HG03457 (cell line): ENCODE measurements around the gene SOCS2.
"Not testable (repeated sequence)": the region's sequence is repeated elsewhere in the genome, so short reads cannot be mapped to it uniquely, and the experiment has no call there.

ENCODE experiments used
- ATAC-seq: cut with Tn5 transposase; IDR thresholded peaks from one replicate; pipeline ENCODE4 v1.9.1; 2021; ENCODE audit warnings: moderate number of reproducible peaks; ENCODE audit not compliant: unreplicated experiment

The SOCS2 gene

GRCh38 chr12:93592641-93593406 is 20.3 kb downstream of the SOCS2 start:
- ATAC-seq = no peak

- no peak for ATAC-seq
These were observed 21.4 kb downstream of the SOCS2 start for GRCh38 chr12:93593843-93594242.

- ATAC-seq = no peak
These were observed 22.4 kb downstream of the SOCS2 start for GRCh38 chr12:93594766-93595311.

- no peak for ATAC-seq
These were observed 22.9 kb downstream of the SOCS2 start for GRCh38 chr12:93595351-93595750.

GRCh38 chr12:93597608-93598007 is 25.1 kb downstream of the SOCS2 start:
- ATAC-seq = no peak

- no peak for ATAC-seq
These were observed 26.7 kb downstream of the SOCS2 start for GRCh38 chr12:93599192-93599591.

GRCh38 chr12:93601591-93601990 is 29.1 kb downstream of the SOCS2 start:
- ATAC-seq = no peak

- no peak for ATAC-seq
These were observed 30.6 kb downstream of the SOCS2 start for GRCh38 chr12:93602897-93603668.

GRCh38 chr12:93603762-93604161 is 31.3 kb downstream of the SOCS2 start:
- ATAC-seq = no peak

GRCh38 chr12:93608313-93608712 is 35.8 kb downstream of the SOCS2 start:
- ATAC-seq = no peak

GRCh38 chr12:93609281-93610192 is 37.1 kb downstream of the SOCS2 start:
- no peak for ATAC-seq

GRCh38 chr12:93612776-93613175 is 40.3 kb downstream of the SOCS2 start:
- no peak for ATAC-seq

- ATAC-seq = no peak
These were observed 42.6 kb downstream of the SOCS2 start for GRCh38 chr12:93614917-93615596.

- ATAC-seq = no peak
These were observed 44.2 kb downstream of the SOCS2 start for GRCh38 chr12:93616584-93617101.

GRCh38 chr12:93618891-93619410 is 46.5 kb downstream of the SOCS2 start:
- ATAC-seq = no peak

- no peak for ATAC-seq
These were observed 49.5 kb downstream of the SOCS2 start for GRCh38 chr12:93621986-93622385.

- no peak for ATAC-seq
These were observed 50.0 kb downstream of the SOCS2 start for GRCh38 chr12:93622485-93622884.

GRCh38 chr12:93624595-93625294 is 52.3 kb downstream of the SOCS2 start:
- peak; percentile 60 for ATAC-seq

- not testable (repeated sequence) for ATAC-seq
These were observed 52.8 kb downstream of the SOCS2 start for GRCh38 chr12:93625295-93625645.
